CD4-positive, alpha-beta T cell treated with Interleukin-1 beta for 1 hour (primary cell): ENCODE data around the gene NDUFA8.
"Not testable (repeated sequence)": the region's sequence is repeated elsewhere in the genome, so short reads cannot be mapped to it uniquely, and the experiment has no call there.

Source experiments
- DNase-seq, 2 donors: peaks; one replicate each; pipeline ENCODE4 v3.0.0-alpha.2; 2020 to 2022

NDUFA8 gene

GRCh38 chr9:122119166-122119521 lies 40.4 kb downstream of the NDUFA8 start:
- DNase-seq: no peak

- no peak for DNase-seq
Observed at GRCh38 chr9:122118343-122119165, 41.0 kb downstream of the NDUFA8 start.

- not testable (repeated sequence) for DNase-seq
Observed at GRCh38 chr9:122117241-122117640, 42.3 kb downstream of the NDUFA8 start.

- DNase-seq: no peak
Observed at GRCh38 chr9:122116448-122117173, 43.0 kb downstream of the NDUFA8 start.

- no peak for DNase-seq
Observed at GRCh38 chr9:122116040-122116439, 43.5 kb downstream of the NDUFA8 start.

GRCh38 chr9:122115176-122116035 lies 44.2 kb downstream of the NDUFA8 start:
- no peak for DNase-seq

- DNase-seq: no peak
Observed at GRCh38 chr9:122113574-122113973, 46.0 kb downstream of the NDUFA8 start.

GRCh38 chr9:122112238-122112637 lies 47.3 kb downstream of the NDUFA8 start:
- DNase-seq: no peak

- DNase-seq: no peak
Observed at GRCh38 chr9:122111413-122112085, 48.0 kb downstream of the NDUFA8 start.

GRCh38 chr9:122110100-122110833 lies 49.3 kb downstream of the NDUFA8 start:
- no peak for DNase-seq

- DNase-seq: no peak
Observed at GRCh38 chr9:122109035-122109813, 50.4 kb downstream of the NDUFA8 start.

GRCh38 chr9:122107291-122107805 lies 52.2 kb downstream of the NDUFA8 start:
- DNase-seq: no peak

- DNase-seq: no peak
Observed at GRCh38 chr9:122106576-122106975, 53.0 kb downstream of the NDUFA8 start.

- no peak for DNase-seq
Observed at GRCh38 chr9:122103985-122104384, 55.6 kb downstream of the NDUFA8 start.

- no peak for DNase-seq
Observed at GRCh38 chr9:122102156-122102555, 57.4 kb downstream of the NDUFA8 start.

- no peak for DNase-seq
Observed at GRCh38 chr9:122100756-122101155, 58.8 kb downstream of the NDUFA8 start.

- peak; percentile 76 to 77 for DNase-seq
Observed at GRCh38 chr9:122099271-122099869, 60.2 kb downstream of the NDUFA8 start.

- no peak for DNase-seq
Observed at GRCh38 chr9:122097679-122098315, 61.8 kb downstream of the NDUFA8 start.

GRCh38 chr9:122096620-122097415 lies 62.8 kb downstream of the NDUFA8 start:
- DNase-seq: no peak
